HG03095 (cell line): ENCODE results near the gene NELFCD.
A peak's percentile ranks its signal among the peaks of the same experiment; 100 is the strongest.

ENCODE experiments used
- ATAC-seq: cut with Tn5 transposase; IDR thresholded peaks from one replicate; pipeline ENCODE4 v1.9.1; 2021; ENCODE audit warnings: moderate library complexity; ENCODE audit not compliant: unreplicated experiment

Gene NELFCD

GRCh38 chr20:58993332-58994248 is 12.5 kb downstream of the NELFCD start:
- no peak for ATAC-seq

GRCh38 chr20:58994390-58995159 is 13.5 kb downstream of the NELFCD start:
- ATAC-seq, result no peak

GRCh38 chr20:58995461-58996225 is 14.6 kb downstream of the NELFCD start:
- ATAC-seq, result no peak

GRCh38 chr20:58996226-58996611 is 15.2 kb downstream of the NELFCD start:
- no peak for ATAC-seq

GRCh38 chr20:58997141-58997770 is 16.2 kb downstream of the NELFCD start:
- ATAC-seq, result no peak

- ATAC-seq, result no peak
These were observed 17.6 kb downstream of the NELFCD start for GRCh38 chr20:58998656-58999055.

GRCh38 chr20:59000326-59000725 is 19.3 kb downstream of the NELFCD start:
- ATAC-seq, result no peak

- no peak for ATAC-seq
These were observed 20.0 kb downstream of the NELFCD start for GRCh38 chr20:59001068-59001448.

GRCh38 chr20:59001449-59002171 is 20.6 kb downstream of the NELFCD start:
- no peak for ATAC-seq

- no peak for ATAC-seq
These were observed 21.3 kb downstream of the NELFCD start for GRCh38 chr20:59002388-59002787.

GRCh38 chr20:59002874-59003399 is 21.9 kb downstream of the NELFCD start:
- ATAC-seq, result no peak

- no peak for ATAC-seq
These were observed 22.9 kb downstream of the NELFCD start for GRCh38 chr20:59003836-59004492.

GRCh38 chr20:59004493-59004762 is 23.4 kb downstream of the NELFCD start:
- ATAC-seq, result no peak

GRCh38 chr20:59004763-59005522 is 23.9 kb downstream of the NELFCD start:
- ATAC-seq, result peak; percentile 41

GRCh38 chr20:59005523-59006166 is 24.6 kb downstream of the NELFCD start:
- no peak for ATAC-seq

- no peak for ATAC-seq
These were observed 25.3 kb downstream of the NELFCD start for GRCh38 chr20:59006167-59006863.

- ATAC-seq, result peak; percentile 22
These were observed 26.0 kb downstream of the NELFCD start, which contains the start of gene CTSZ for GRCh38 chr20:59006864-59007664. TSS of gene CTSZ (minus strand) at chr20:59007254. CDS start at chr20:59007128, 126 bp downstream.
